GM21367 (cell line): Measurements from ENCODE around the gene ARHGAP5.

Source experiments
- ATAC-seq: cut with Tn5 transposase; IDR thresholded peaks from one replicate; pipeline ENCODE4 v1.9.1; 2021; ENCODE audit not compliant: unreplicated experiment

Gene ARHGAP5

DNA sequence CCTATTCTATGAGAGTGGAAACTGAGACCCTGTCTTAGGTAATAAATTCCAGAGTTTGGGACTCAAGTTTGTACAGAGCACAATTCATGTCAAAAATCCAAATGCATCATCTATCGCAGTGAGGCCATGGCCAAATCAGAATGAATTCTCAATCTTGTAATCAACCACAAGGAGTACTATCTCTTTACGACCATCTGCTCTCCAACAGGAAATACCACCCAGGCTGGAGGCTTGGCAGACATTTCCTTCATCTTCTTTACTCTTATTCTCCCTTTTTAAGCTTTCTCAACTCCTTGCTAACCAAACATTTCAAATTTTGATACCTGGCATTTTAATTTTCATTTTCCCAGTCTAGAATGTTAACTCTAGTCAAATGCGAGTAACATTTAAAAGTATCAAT, 92.1 kb downstream of the ARHGAP5 start:
- ATAC-seq = no peak

DNA sequence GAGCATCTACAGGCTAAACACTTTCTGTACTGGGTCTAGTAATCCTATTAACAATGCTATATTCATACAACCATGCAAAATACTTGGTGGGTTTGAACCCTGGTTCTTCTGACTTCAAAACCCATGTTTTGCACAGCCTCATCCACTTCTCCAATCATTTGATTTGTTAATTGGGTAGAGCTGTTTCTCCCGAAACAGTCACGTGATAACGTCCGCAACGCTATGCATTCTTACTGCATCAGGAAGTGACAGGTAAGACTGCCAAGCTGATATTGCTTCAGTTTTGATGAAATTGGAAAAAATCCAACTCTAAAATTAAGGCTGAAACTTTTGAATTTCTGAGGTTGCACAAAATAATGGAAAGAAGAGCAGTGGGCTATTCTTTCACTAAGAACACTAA, 94.4 kb downstream of the ARHGAP5 start:
- no peak for ATAC-seq

DNA sequence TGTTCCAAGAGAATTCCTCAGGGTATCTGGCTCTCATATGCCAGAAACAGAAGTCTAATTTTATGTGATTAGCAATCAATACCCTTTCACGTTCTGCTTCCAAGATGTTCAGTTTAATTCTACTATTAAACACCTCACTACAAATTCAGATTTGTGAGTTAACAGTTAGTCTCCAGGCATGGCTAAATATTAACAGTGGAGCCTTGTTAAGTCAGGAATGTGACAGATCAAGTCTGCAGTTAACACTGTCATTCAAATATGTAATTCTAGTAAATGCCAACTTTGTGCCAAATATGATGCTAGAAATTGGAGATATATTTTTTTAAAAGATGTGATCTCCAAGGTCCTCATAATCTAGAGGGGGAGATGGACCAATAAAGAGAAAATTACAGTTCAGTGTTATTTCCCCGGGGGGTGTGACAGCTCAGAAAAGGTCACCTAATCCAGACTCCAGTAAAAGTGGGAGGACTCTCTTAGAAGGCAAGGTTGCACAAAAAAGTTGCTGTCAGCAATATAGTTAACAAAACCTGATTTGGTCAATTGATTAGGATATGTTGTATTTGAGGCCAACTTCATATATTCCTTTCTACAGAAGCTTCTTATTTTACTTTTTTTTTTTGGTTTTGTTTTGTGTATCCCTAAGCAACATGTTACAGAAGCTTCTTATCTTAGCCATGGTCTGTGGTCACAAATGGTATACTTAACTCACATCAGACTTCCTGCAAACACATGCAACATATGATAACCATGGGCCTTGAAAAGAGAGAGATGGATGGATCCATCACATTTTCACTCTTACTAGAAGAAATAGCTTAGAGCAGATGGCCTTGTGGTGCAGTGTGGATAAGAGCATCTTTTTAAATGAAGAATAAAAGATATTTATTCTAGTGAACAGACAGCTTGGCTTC, 106.3 kb downstream of the ARHGAP5 start:
- ATAC-seq = no peak

DNA sequence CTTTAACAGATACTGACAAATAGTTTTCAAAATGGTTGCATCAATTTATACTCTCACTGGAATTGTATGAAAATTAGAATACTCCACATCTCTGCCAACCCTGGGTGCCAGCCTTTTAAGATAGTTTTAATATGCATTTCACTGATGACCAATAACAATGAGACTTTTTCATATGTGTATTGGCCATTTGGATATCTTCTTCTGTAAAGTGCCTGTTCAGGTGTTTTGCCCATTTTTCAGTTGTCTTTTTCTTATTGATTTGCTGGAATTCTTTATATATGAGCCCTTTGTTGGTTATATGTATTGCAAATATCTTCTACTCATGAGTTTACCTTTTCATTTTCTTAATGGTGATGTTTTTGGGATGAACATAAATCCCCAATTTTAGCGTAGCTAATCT, 108.0 kb downstream of the ARHGAP5 start:
- no peak for ATAC-seq

DNA sequence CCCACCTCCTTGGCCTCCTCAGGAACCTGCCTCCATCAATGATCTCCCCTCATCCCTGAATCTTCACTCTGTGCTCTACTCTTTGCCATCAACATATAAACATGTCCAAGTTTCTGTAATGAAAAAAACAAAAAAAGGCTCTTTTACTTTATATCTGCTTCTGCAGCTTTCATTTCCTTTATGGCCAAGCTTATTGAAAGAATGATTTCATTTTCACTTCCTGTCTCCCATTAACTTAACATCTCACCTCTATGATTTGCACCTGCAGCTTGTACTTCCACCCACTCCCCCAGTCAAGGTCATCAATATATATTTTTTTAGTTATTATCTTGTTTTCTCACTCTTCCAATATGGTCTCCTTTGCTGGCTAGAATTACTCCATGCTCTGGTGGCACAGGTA, 109.1 kb downstream of the ARHGAP5 start:
- ATAC-seq = no peak

- ATAC-seq = no peak
These were observed 112.7 kb downstream of the ARHGAP5 start for GRCh38 chr14:32189811-32190210.

DNA sequence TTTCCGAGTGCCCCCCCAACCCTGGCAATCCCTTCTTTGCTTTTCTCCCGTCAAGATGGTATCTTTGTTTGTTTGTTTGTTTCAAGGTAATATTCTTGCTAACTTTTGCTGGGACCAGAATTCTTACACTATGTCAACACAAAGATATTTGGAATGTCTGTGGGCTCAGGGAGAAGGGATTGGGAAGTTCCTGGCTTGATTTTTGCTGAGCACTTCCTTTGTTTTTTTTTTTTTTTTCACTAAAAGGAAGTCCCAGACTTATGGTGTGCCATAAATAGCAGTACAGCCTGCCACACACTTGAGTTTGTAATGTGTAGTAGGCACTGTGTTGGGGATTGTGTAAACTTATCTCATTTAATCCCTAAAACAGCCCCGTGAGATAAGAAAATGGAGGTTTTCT, 113.6 kb downstream of the ARHGAP5 start:
- ATAC-seq = no peak

- ATAC-seq = no peak
These were observed 115.7 kb downstream of the ARHGAP5 start for GRCh38 chr14:32192712-32193373.

GRCh38 chr14:32193532-32193931, 116.4 kb downstream of the ARHGAP5 start:
- no peak for ATAC-seq

DNA sequence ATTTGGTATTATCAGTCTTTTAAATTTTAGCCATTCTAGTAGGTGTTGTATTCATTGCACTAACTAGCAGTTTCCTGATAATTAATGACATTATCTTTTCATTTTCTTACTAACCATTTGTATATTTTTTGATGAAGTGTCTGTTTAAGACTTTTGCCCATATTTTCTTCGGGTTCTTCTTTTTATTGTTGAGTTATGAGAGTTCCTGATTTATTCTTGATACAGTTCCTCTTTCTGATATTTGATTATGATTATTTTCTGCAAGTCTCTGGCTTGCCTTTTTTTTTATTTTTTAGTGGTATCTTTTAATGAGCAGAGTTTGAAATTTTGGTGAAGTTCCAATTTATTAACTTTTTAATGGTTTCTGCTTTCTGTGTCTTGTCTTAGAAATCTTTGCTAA, 118.5 kb downstream of the ARHGAP5 start:
- ATAC-seq = no peak

DNA sequence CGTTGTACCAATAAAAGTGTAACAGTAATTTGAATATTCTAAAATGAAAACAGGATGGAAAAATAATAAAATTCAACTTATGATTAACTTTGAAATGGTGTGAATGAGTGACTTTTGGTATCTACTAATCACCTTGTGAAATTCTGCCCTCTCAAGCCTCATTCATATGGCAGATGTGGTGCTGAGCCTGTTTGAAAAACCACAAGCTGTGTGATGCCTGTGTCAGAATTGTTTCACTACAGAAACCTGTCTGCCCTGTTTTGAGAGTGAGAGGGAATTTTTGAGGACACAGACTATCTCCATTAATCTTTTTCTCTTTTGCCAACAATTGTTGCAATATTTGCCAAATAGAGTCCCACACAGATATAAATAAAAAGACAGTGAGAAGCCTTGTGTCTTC, 120.8 kb downstream of the ARHGAP5 start:
- ATAC-seq = peak; percentile 38

GRCh38 chr14:32200368-32201192, 123.5 kb downstream of the ARHGAP5 start:
- peak; percentile 25 for ATAC-seq

- ATAC-seq = peak; percentile 48
These were observed 124.2 kb downstream of the ARHGAP5 start for GRCh38 chr14:32201193-32201815.

DNA sequence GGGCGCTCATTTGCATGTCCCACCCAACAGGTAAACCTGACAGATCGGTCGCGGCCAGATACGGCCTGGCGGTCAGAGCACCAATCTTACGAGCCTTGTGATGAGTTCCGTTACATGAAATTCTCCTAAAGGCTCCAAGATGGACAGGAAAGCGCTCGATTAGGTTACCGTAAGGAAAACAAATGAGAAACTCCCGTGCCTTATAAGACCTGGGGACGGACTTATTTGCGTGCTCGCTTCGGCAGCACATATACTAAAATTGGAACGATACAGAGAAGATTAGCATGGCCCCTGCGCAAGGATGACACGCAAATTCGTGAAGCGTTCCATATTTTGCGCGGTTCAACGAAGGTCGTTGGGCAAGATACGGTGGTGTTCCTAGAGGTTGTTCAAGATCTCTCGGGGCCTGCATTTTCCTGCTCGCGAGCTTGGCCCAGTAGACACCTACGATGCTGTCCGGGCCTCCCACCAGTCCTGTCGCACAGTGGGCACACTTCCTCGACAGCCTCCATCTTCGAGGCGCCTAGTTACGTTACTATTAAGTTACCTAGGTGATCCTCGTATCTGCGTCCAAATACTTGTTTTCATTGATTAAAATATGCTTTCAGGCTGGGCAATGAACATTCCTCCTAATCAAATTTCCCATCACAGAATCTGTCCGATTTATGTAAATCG, 124.8 kb downstream of the ARHGAP5 start, which contains the start of gene RNU6-7:
Gene RNU6-7 (plus strand): TSS at position 230 of the 675 bp plus-strand sequence.
- ATAC-seq = no peak

GRCh38 chr14:32202491-32202997, 125.4 kb downstream of the ARHGAP5 start:
- no peak for ATAC-seq

DNA sequence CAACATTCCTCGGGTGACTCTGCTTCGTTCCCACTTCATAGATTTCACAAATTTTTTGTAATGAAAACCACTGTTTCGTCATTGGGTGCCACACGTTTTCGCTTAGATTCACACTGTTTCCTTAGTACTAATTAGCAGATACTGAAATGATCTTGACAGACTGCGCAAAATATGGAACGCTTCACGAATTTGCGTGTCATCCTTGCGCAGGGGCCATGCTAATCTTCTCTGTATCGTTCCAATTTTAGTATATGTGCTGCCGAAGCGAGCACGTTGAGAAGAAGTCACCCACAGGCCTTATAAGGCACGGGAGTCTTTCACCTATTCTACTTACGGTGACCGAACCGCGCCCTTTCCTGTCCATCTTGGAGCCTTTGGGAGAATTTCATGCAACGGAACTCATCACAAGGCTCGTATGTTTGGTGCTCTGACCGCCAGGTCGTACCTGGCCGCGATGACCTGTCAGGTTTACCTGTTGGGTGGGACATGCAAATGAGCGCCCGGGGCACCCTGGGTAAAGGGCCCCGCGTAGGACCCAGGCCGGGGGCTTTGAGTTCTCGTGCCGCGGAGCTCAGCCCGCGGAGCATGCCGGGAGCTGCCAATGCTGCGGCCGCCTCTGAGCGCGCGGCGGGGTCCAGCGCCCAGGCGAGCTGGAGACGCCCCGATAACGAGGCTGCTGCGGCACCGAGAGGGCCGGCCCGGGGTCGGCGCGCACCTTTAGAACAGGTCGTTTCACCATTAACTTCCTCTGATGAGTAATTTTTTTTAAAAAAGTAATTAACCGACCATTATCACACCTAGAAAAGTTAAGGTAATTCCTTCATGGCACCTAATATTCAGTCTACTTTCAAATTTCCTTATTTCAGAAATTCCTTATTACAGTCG, 126.1 kb downstream of the ARHGAP5 start, which contains the start of gene RNU6-8:
Gene RNU6-8 (minus strand): TSS at position 272 of the 885 bp plus-strand sequence.
- peak; percentile 51 for ATAC-seq

DNA sequence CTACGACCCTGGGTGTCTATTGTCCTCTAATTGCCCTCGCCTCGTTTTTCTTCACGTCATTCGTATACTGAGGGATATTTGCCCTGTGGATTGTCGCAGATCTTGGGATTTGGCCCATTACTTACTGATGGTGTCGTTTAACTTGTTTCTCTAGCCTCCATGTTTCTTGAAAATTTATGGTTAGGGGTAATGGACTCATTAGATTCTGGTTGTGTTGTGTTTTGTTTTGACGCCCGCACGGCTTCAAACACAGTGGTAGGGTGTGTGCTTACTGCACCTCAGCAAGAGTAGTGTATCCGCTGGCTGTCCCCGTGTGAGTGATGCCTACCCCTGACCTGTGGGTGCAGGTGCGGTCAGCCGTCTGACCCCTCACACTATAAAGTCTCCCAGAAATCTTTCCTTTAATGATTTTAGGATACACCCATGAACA, 126.8 kb downstream of the ARHGAP5 start:
- no peak for ATAC-seq

- no peak for ATAC-seq
These were observed 128.4 kb downstream of the ARHGAP5 start for GRCh38 chr14:32205554-32205953.

DNA sequence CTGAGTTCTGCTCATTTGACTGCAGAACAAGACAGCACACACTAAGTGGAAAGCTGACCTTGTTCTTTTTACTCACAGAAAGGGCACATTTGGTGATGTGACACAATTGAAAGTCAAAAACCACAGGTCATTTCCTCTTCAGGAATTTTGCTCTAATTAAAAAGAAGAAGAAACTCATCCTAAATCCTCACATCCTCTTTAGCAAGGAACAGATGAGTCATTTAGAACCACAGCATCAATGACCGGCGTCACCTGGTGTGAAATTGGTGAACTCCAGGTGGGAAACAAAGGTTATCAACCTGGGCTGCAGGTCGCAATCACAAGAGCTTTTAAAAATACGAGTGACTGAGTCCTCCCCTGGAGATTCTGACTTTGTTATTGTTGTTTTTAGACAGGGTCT, 128.9 kb downstream of the ARHGAP5 start:
- ATAC-seq = peak; percentile 24
